Adrenal gland (tissue), 12 donors: Measurements from ENCODE around the gene ST6GALNAC3. TPM values are rescaled to one million over a fixed set of nuclear protein-coding genes. Genes with fewer than 3 reads are reported as not detected.

Experiments used
- DNase-seq, 7 donors: peaks; one replicate each; pipeline ENCODE4 v3.0.0-alpha.2; 2019 to 2020
- H3K27ac ChIP-seq, 5 donors: fragments of 200-600 bp; sonication (generic) in 4 of 5; 1 replicate in 3 of 5; 2 replicates in 2 of 5; pipeline versions ENCODE4 v1.5.1 to v1.8.0; 2016 to 2020; ENCODE audit warnings: mild to moderate bottlenecking in 1 of 5
- H3K27me3 ChIP-seq: fragments of 200-600 bp; 2 replicates; pipeline ENCODE4 v1.8.0; 2021
- H3K36me3 ChIP-seq, 2 donors: fragments of 200-600 bp; replicated peaks in 1 of 2; 1 replicate in 1 of 2; 2 replicates in 1 of 2; pipeline versions ENCODE4 v1.5.1 to v1.8.0; 2018 to 2022
- H3K4me1 ChIP-seq, 2 donors: fragments of 200-600 bp; replicated peaks in 1 of 2; 1 replicate in 1 of 2; 2 replicates in 1 of 2; pipeline versions ENCODE4 v1.5.1 to v1.8.0; 2018 to 2021
- H3K4me3 ChIP-seq, 4 donors: fragments of 200-600 bp; sonication (generic) in 3 of 4; one replicate each; pipeline ENCODE4 v1.5.1; 2016 to 2018
- H3K9me3 ChIP-seq, 3 donors: fragments of 200-600 bp; sonication (generic) in 1 of 3; replicated peaks in 1 of 3; 1 replicate in 2 of 3; 2 replicates in 1 of 3; pipeline versions ENCODE4 v1.5.1 to v1.8.0; 2016 to 2021
- CTCF ChIP-seq, 6 experiments: fragments of 450-650 bp in 4 of 6; fragments of 200-600 bp in 2 of 6; sonication (generic) in 1 of 6; IDR thresholded peaks; 1 replicate in 5 of 6; 2 replicates in 1 of 6; pipeline versions ENCODE4 v1.5.1 to v1.8.0; 2016 to 2021; ENCODE audit warnings: antibody characterized with exemption in 6 of 6, mild to moderate bottlenecking in 2 of 6, moderate library complexity in 1 of 6
- POLR2A ChIP-seq, 2 donors: fragments of 450-650 bp; IDR thresholded peaks; one replicate each; pipeline ENCODE4 v1.6.1; 2017; ENCODE audit warnings: antibody characterized with exemption in 2 of 2, mild to moderate bottlenecking in 2 of 2, moderate library complexity in 1 of 2
- WGBS, 4 donors: extraction: QIAGEN DNeasy Blood & Tissue Kit in 2 of 4; methylation state at CpG; one replicate each; pipeline versions ENCODE4 v1.1.5 to v1.1.7; 2013 to 2017; 5-methylcytosine and 5-hydroxymethylcytosine counted together
- intact Hi-C, 2 donors: fragments of 100-400 bp; cut with DNase I; formaldehyde crosslinking; loops; one replicate each; pipeline versions ENCODE4 v1.14.1 to v1.15.0; 2022 to 2023
- polyA plus RNA-seq, 3 donors: library from polyadenylated mRNA; stranded (reverse); fragments of 200-250 nt in 2 of 3; fragments of 350-450 nt in 1 of 3; fragmentation: Illumina TruSeq in 1 of 3; extraction: RNeasy Lipid Tissue Mini Kit (QIAGEN cat#74804) in 1 of 3; gene quantifications; one replicate each; pipeline ENCODE4 v1.2.3, GENCODE V29; 2013 to 2014
- total RNA-seq, 9 donors: library from RNA; depleted of rRNA in 4 of 9; stranded (reverse); fragments of >200 nt in 4 of 9; fragments of 120-200 nt in 1 of 9; fragmentation: NEBNext Ultra II Directional in 1 of 9; extraction: Animal tissue kit (Norgen Biotek cat#: 25700) in 1 of 9; gene quantifications; one replicate each; pipeline versions ENCODE4 v1.1.0 to v1.2.4, GENCODE V29; 2013 to 2023
- donor health status: healthy with polysubstance abuse.
- donor health status: Bipolar disorder and iron deficiency.
- donor health status: DM: yes; HTN: yes; CAD: no.
- donor health status: DM: no; HTN: no; CAD: no.
- donor health status: DM: no; HTN: no; CAD: no.
- donor health status: DM: yes; HTN: yes; CAD: no.

ST6GALNAC3 gene
- total and polyA plus RNA-seq, 12 donors, result 1.4 to 11.5 (median 5.9) TPM

GRCh38 chr1:76379506-76379905 is 305.0 kb downstream of the ST6GALNAC3 start:
- Histone ChIP-seq H3K9me3 (no peaks in the 10 kb centered on the region), H3K27ac (no peak overlapping the region), H3K36me3 (no peaks in the 10 kb centered on the region), H3K4me1 (no peaks in the 10 kb centered on the region), H3K27me3 (no peaks in the 10 kb centered on the region), H3K4me3 (no peak overlapping the region)
- 85 to 92% (median 89%) methylated on average over 3 of the region's 3 CpGs for WGBS, 4 donors
- no peak for DNase-seq
- TF ChIP-seq POLR2A (IDR thresholded peaks at IDR 0.05) (no peak), CTCF (IDR thresholded peaks at IDR 0.05) (no peak)
- intact Hi-C loops, result no loop called here

- intact Hi-C loops, result no loop called here
- DNase-seq, result no peak
- Histone ChIP-seq H3K27me3 (no peaks in the 10 kb centered on the region), H3K4me3 (no peak overlapping the region), H3K27ac (no peak overlapping the region), H3K4me1 (no peaks in the 10 kb centered on the region), H3K9me3 (no peaks in the 10 kb centered on the region), H3K36me3 (no peaks in the 10 kb centered on the region)
- no peak for TF ChIP-seq CTCF (IDR thresholded peaks at IDR 0.05)
- 35 to 90% (median 52%) methylated on average over 1 of the region's 1 CpG for WGBS, 4 donors
Observed at GRCh38 chr1:76381450-76382097, 307.0 kb downstream of the ST6GALNAC3 start.

- Histone ChIP-seq H3K27me3 (no peaks in the 10 kb centered on the region), H3K36me3 (no peaks in the 10 kb centered on the region), H3K27ac (no peak overlapping the region), H3K4me1 (no peaks in the 10 kb centered on the region), H3K9me3 (no peaks in the 10 kb centered on the region), H3K4me3 (no peak overlapping the region)
- TF ChIP-seq POLR2A (IDR thresholded peaks at IDR 0.05) (no peak), CTCF (IDR thresholded peaks at IDR 0.05) (no peak)
- DNase-seq, result no peak
- WGBS, 4 donors, result 88 to 97% (median 91%) methylated on average over 2 of the region's 2 CpGs
- intact Hi-C loops, result no loop called here
Observed at GRCh38 chr1:76388261-76388660, 313.7 kb downstream of the ST6GALNAC3 start.

GRCh38 chr1:76390456-76390855 is 315.9 kb downstream of the ST6GALNAC3 start:
- H3K9me3 ChIP-seq, result no peaks in the 10 kb centered on the region
- H3K4me1 ChIP-seq, result no peaks in the 10 kb centered on the region
- H3K27me3 ChIP-seq, result no peaks in the 10 kb centered on the region

More at GRCh38 chr1:76390456-76390855, 315.9 kb downstream of the ST6GALNAC3 start:
- Histone ChIP-seq H3K36me3 (no peaks in the 10 kb centered on the region), H3K4me3 (no peak overlapping the region), H3K27ac (no peak overlapping the region)
- no peak for DNase-seq
- TF ChIP-seq POLR2A (IDR thresholded peaks at IDR 0.05), result no peak
- no peak for TF ChIP-seq CTCF (IDR thresholded peaks at IDR 0.05)
- intact Hi-C loops, result no loop called here
